Esophagus (tissue), 2 donors: Measurements from ENCODE around the gene PCSK4. TPM values are rescaled to one million over a fixed set of nuclear protein-coding genes. Genes with fewer than 3 reads are reported as not detected.
"Not testable (repeated sequence)": the region's sequence is repeated elsewhere in the genome, so short reads cannot be mapped to it uniquely, and the experiment has no call there.

Source experiments
- H3K27ac ChIP-seq, 2 donors: one replicate each; pipeline ENCODE4 v1.5.1; 2013; ENCODE audit warnings: low read depth in 2 of 2, mild to moderate bottlenecking in 2 of 2, inconsistent platforms in 1 of 2, low read length in 1 of 2, moderate library complexity in 1 of 2
- H3K27me3 ChIP-seq, 2 donors: one replicate each; pipeline ENCODE4 v1.6.1; 2013; ENCODE audit warnings: low read length in 2 of 2, control low read depth in 1 of 2, mild to moderate bottlenecking in 1 of 2; ENCODE audit not compliant: insufficient read depth in 2 of 2, control insufficient read depth in 1 of 2
- H3K36me3 ChIP-seq, 2 donors: one replicate each; pipeline ENCODE4 v1.6.1; 2013; ENCODE audit warnings: low read length in 1 of 2; ENCODE audit not compliant: control insufficient read depth in 2 of 2, insufficient read depth in 2 of 2
- H3K4me1 ChIP-seq, 2 donors: one replicate each; pipeline ENCODE4 v1.6.1; 2013; ENCODE audit warnings: low read length in 1 of 2; ENCODE audit not compliant: control insufficient read depth in 2 of 2, insufficient read depth in 2 of 2
- H3K4me3 ChIP-seq, 2 donors: one replicate each; pipeline ENCODE4 v1.5.1; 2013; ENCODE audit warnings: low read length in 2 of 2, mild to moderate bottlenecking in 2 of 2, low read depth in 1 of 2, moderate library complexity in 1 of 2
- H3K9me3 ChIP-seq, 2 donors: one replicate each; pipeline ENCODE4 v1.6.1; 2013; ENCODE audit warnings: mild to moderate bottlenecking in 2 of 2, low read depth in 1 of 2, low read length in 1 of 2, moderate library complexity in 1 of 2; ENCODE audit not compliant: control insufficient read depth in 2 of 2, insufficient read depth in 1 of 2
- WGBS, 2 donors: extraction: QIAGEN DNeasy Blood & Tissue Kit; methylation state at CpG; one replicate each; pipeline ENCODE4 v1.1.7; 2013; 5-methylcytosine and 5-hydroxymethylcytosine counted together
- polyA plus RNA-seq, 2 donors: library from polyadenylated mRNA; stranded (reverse); fragments of 200-250 nt; gene quantifications; one replicate each; pipeline ENCODE4 v1.2.3, GENCODE V29; 2013
- donor health status: healthy with polysubstance abuse.
- donor health status: Bipolar disorder and iron deficiency.

The PCSK4 gene
- polyA plus RNA-seq, 2 donors: 1.9 to 4.0 TPM

GRCh38 chr19:1522838-1523237, 32.7 kb upstream of the PCSK4 start:
- WGBS, 2 donors: 48 to 52% methylated on average over 18 of the region's 18 CpGs
- Histone ChIP-seq H3K4me1 (peaks cover 3 to 4% of the 10 kb centered on the region in 2 donors), H3K4me3 (no peak overlapping the region), H3K27me3 (peaks cover 0 to 7% of the 10 kb centered on the region in 2 donors), H3K9me3 (peaks cover 3 to 7% of the 10 kb centered on the region in 2 donors), H3K36me3 (no peaks in the 10 kb centered on the region), H3K27ac (no peak overlapping the region)

GRCh38 chr19:1522061-1522460, 31.9 kb upstream of the PCSK4 start:
- H3K27ac ChIP-seq: no peak overlapping the region
- peaks cover 3 to 4% of the 10 kb centered on the region in 2 donors for H3K9me3 ChIP-seq
- no peak overlapping the region for H3K4me3 ChIP-seq
- H3K36me3 ChIP-seq: no peaks in the 10 kb centered on the region
- WGBS, 2 donors: 67 to 74% methylated on average over 10 of the region's 10 CpGs
- H3K27me3 ChIP-seq: peaks cover 0 to 7% of the 10 kb centered on the region in 2 donors
- peaks cover 3 to 4% of the 10 kb centered on the region in 2 donors for H3K4me1 ChIP-seq

GRCh38 chr19:1521636-1522035, 31.5 kb upstream of the PCSK4 start:
- Histone ChIP-seq H3K27ac (no peak overlapping the region), H3K4me1 (peaks cover 3 to 4% of the 10 kb centered on the region in 2 donors), H3K9me3 (peaks cover 0 to 4% of the 10 kb centered on the region in 2 donors), H3K4me3 (no peak overlapping the region), H3K36me3 (no peaks in the 10 kb centered on the region), H3K27me3 (peaks cover 0 to 7% of the 10 kb centered on the region in 2 donors)
- 60 to 63% methylated on average over 14 of the region's 14 CpGs for WGBS, 2 donors

- peaks cover 0 to 4% of the 10 kb centered on the region in 2 donors for H3K9me3 ChIP-seq
- no peak overlapping the region for H3K4me3 ChIP-seq
- H3K27me3 ChIP-seq: peaks cover 0 to 4% of the 10 kb centered on the region in 2 donors
- no peaks in the 10 kb centered on the region for H3K36me3 ChIP-seq
- 76 to 81% methylated on average over 17 of the region's 17 CpGs for WGBS, 2 donors
- H3K4me1 ChIP-seq: peaks cover 3 to 4% of the 10 kb centered on the region in 2 donors
- no peak overlapping the region for H3K27ac ChIP-seq
Measured at GRCh38 chr19:1520203-1520780, 30.1 kb upstream of the PCSK4 start.

- H3K27me3 ChIP-seq, H3K36me3 ChIP-seq, H3K27ac ChIP-seq, H3K4me3 ChIP-seq, H3K9me3 ChIP-seq, H3K4me1 ChIP-seq: not testable (repeated sequence)
- 84 to 93% methylated on average over 8 of the region's 8 CpGs for WGBS, 2 donors
Measured at GRCh38 chr19:1519802-1520201, 29.7 kb upstream of the PCSK4 start.

- Histone ChIP-seq H3K27ac (no peak overlapping the region), H3K36me3 (no peaks in the 10 kb centered on the region), H3K27me3 (peaks cover 0 to 1% of the 10 kb centered on the region in 2 donors), H3K4me1 (no peaks in the 10 kb centered on the region), H3K9me3 (peaks cover 0 to 4% of the 10 kb centered on the region in 2 donors), H3K4me3 (no peak overlapping the region)
- 86 to 88% methylated on average over 4 of the region's 4 CpGs for WGBS, 2 donors
Measured at GRCh38 chr19:1518471-1518870, 28.3 kb upstream of the PCSK4 start.

GRCh38 chr19:1516395-1516753, 26.2 kb upstream of the PCSK4 start:
- Histone ChIP-seq H3K4me1 (peaks cover 4 to 7% of the 10 kb centered on the region in 2 donors), H3K4me3 (no peak overlapping the region), H3K27me3 (no peaks in the 10 kb centered on the region), H3K9me3 (peaks cover 0 to 4% of the 10 kb centered on the region in 2 donors), H3K27ac (no peak overlapping the region), H3K36me3 (no peaks in the 10 kb centered on the region)
- 69 to 75% methylated on average over 8 of the region's 8 CpGs for WGBS, 2 donors

GRCh38 chr19:1514986-1515721, 25.0 kb upstream of the PCSK4 start:
- 66 to 71% methylated on average over 14 of the region's 14 CpGs for WGBS, 2 donors
- H3K27ac ChIP-seq: no peak overlapping the region
- H3K36me3 ChIP-seq: no peaks in the 10 kb centered on the region
- peaks cover 5 to 10% of the 10 kb centered on the region in 2 donors for H3K4me1 ChIP-seq
- no peaks in the 10 kb centered on the region for H3K27me3 ChIP-seq
- peaks cover 0 to 4% of the 10 kb centered on the region in 2 donors for H3K9me3 ChIP-seq
- no peak overlapping the region for H3K4me3 ChIP-seq

- H3K27me3 ChIP-seq: no peaks in the 10 kb centered on the region
- H3K9me3 ChIP-seq: peaks cover 0 to 4% of the 10 kb centered on the region in 2 donors
- no peak overlapping the region for H3K27ac ChIP-seq
- H3K4me3 ChIP-seq: no peak overlapping the region
- no peaks in the 10 kb centered on the region for H3K36me3 ChIP-seq
- 49 to 66% methylated on average over 10 of the region's 10 CpGs for WGBS, 2 donors
- H3K4me1 ChIP-seq: peaks cover 5 to 16% of the 10 kb centered on the region in 2 donors
Measured at GRCh38 chr19:1514295-1514661, 24.1 kb upstream of the PCSK4 start.
